SK-N-MC (cell line): ENCODE data around the gene FNTB.

Experiments
- EZH2 ChIP-seq: fragments of 200-600 bp; sonication (generic); IDR thresholded peaks from one replicate; pipeline ENCODE4 v1.6.1; 2017; ENCODE audit warnings: antibody characterized with exemption
- POLR2AphosphoS5 ChIP-seq: IDR thresholded peaks from 2 replicates; pipeline ENCODE4 v1.6.1; 2012; ENCODE audit warnings: mild to moderate bottlenecking, low read depth, low read length, borderline replicate concordance

- TF ChIP-seq EZH2 (no peak), POLR2AphosphoS5 (no peak)
These were observed 18.0 kb upstream of the FNTB start for GRCh38 chr14:64968651-64969050.
